Measurements from ENCODE around the gene HSPA13.
"Not testable (repeated sequence)": the region's sequence is repeated elsewhere in the genome, so short reads cannot be mapped to it uniquely, and the experiment has no call there.

HSPA13 gene, protein sequence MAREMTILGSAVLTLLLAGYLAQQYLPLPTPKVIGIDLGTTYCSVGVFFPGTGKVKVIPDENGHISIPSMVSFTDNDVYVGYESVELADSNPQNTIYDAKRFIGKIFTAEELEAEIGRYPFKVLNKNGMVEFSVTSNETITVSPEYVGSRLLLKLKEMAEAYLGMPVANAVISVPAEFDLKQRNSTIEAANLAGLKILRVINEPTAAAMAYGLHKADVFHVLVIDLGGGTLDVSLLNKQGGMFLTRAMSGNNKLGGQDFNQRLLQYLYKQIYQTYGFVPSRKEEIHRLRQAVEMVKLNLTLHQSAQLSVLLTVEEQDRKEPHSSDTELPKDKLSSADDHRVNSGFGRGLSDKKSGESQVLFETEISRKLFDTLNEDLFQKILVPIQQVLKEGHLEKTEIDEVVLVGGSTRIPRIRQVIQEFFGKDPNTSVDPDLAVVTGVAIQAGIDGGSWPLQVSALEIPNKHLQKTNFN

DNA sequence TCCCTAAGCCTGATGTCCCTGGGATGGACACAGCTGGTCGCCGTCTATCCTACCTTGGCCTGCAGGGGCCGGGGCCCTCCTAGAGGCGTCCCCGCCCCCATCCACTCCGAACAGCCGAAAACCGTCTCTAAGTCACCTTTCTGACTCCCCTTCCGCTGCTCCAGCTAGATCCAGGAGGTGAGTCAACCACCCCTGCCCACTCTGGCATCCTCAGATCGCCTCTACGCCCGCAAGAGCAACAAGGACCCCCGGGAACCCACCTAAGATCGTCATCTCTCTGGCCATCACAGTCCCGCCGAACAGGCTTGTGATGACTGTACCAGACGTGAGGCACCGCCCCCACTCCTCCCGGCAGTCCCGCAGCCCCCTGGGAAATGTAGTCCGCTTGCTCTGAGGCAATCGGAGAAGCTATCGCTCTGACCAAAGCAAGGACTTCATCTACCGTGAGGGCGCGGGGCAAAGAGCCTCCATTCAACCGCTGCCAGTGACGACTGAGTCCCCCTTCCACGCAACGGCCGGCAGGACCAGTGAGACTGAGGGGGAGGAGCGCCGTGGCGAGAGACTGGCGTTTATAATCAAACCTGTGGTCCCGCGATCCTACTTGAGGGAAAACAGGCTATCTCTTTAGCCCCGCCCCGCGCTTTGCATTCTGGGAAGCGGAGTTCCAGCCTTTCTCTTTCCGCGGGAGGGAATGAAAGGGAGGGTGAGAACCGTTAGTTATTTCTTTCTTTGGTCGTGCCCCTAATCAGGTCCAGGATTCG lies at the start of gene HSPA13:
HSPA13 (minus strand) TSS at position 312 of the 761 bp plus-strand sequence; CDS start at position 285, 27 bp downstream.
- peak; percentile 99 for DNase-seq

DNA sequence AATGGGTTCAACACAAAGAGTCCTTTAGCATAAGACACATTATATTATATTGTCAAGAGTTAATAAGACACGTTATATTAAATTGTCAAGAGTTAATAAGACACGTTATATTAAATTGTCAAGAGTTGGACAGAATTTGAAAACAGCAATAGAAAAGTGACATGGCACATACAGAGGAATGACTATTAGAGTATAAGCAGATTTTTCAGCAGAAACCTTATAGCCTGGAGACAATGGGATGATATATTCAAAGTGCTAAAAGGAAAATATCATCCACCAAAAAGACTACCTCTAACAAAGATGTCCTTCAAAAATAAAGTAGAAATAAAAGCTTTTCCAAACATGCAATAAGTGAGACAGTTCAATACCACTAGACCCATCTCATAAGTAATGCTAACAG lies 36.0 kb upstream of the HSPA13 start:
- no peak for DNase-seq

DNA sequence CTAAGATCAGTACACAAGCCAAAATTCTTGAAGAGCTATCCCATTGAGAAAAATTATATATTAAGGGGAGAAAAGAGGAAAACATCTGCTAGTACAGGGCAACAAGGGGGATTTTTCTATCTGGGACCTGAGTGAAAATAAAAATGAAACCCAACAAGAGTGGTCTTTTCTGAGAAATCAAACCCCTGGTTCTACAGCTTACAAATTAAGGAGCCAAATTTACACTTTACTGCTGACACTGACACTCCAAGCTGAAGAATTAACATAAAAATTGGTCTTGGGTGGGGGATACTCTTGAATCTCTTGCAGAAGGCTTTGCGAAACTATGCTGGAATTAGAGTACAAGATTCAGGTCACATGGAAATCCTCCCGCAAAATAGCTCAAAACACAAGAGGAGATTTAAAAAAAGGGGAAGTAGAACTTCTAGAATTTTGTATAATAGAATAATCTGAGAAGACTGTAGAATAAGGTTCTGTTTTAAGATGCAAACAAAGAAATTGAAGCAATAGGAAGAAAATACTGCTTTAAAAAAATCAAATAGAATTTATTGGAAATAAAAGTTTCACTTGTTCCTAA lies 32.1 kb upstream of the HSPA13 start:
- DNase-seq: no peak

DNA sequence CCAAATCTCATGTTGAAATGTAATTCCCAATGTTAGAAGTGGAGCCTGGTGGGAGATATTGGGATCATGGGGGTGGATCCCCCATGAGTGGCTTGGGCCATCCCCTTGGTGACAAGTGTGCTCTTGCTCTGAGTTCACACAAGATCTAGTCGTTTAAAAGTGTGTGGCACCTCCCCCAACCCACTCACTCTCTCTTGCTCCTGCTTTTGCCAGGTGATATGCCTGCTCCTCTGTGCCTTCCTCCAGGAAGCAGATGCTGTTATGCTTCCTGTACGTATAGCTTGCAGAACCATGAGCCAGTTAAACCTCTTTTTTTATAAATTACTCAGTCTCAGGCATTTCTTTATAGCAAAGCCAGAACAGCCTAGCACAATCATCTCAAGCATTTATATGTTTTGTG lies 23.0 kb upstream of the HSPA13 start:
- DNase-seq: no peak

DNA sequence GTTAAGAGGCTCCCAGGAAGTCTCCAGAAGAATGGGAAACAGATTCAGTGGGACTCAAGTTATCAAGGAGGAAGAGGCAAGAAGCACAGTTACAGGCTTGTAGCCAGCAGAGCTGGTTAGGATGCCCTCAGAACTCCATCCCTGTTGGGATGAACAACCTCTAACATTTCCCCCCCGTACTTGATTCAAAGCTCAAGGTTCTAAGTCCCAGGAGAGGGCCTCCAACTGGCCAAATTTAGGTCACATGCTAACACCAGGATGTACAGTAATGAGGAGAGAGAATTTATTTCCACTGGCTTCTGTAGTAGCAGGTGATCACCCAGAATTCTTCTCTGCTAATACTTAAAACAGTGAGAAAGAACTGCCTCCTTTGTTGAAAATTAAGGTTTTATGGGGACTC lies 22.3 kb upstream of the HSPA13 start:
- no peak for DNase-seq

DNA sequence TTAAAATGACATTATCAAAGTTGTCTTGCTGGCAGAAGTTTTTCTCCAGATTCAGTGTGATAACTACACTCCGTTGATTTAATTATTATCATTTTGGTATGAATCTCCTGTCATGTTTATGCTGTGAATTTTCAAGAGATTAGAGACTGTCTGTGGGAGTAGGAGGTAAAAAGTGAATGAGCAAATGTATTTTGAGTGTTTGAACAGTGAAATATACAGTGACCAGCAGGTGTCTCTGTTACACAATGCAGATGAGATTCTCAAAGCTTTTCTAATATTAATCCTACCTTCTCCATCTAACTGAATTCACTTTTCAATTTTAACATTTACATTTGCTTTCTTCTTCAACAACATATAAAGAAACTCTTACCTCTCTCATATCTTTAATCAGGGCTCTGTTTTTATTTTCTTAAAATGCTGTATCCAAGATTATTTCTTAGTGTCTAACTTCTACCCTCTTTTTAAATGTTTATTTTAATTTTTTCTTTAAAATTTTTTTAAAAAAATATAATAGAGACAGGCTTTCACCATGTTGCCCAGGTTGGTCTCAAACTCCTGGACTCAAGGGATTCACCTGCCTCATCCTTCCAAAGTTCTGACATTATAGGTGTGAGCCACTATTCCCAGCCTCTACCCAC lies 20.9 kb upstream of the HSPA13 start:
- no peak for DNase-seq

DNA sequence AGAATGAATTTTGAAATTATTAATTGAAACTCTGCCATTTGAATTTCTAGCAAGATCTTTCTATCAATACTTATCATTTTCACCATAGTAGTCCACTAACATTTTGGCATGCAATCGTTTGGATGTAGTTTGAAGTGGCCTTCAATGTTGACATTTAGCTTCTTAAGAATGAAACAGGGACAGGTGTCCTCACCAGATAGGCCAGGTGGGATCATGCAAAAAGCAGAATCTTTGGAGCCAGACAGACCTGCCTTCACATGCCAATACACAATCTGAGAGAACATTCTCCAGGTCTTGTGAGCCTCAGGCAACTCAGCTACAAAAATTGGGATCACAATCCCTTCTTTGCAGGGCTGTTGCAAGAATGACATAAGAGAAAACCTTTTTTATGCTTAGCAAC lies 18.3 kb upstream of the HSPA13 start:
- DNase-seq: no peak

DNA sequence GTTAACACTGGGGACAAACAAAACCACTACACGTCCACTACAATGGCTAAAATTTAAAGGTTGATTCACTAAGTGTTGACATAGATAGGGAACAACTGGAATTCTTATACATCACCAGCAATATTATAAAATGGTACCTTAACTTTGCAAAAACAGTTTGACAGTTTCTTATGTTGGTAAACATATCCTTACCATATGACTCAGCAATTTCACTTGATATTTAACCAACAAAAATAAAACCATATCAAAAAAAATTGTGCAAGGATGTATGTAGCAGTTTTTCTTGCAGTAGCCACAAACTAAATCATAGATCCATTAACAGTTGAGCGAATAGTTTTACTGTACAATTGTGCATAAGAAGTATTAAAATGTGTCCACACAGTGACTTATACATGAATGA lies 5.3 kb upstream of the HSPA13 start:
- no peak for DNase-seq

DNA sequence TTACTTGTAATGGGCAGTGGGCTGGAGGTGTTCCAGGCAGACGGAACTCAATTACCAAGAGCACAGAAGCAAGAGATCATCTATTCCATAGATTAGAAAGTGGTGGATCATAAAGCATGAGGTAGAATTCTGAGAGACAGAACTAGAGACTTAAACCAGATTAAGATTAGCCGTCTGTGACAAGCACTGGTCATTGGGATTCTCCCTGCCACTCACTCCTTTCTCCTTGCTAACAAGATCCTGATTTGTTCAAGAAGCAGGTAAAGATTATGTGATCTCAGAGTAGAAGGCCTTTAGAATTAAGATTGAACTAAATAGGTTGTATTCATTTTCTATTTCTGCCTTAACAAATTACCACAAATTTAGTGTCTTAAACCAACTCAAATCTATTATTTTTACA lies 1.5 kb upstream of the HSPA13 start:
- no peak for DNase-seq

DNA sequence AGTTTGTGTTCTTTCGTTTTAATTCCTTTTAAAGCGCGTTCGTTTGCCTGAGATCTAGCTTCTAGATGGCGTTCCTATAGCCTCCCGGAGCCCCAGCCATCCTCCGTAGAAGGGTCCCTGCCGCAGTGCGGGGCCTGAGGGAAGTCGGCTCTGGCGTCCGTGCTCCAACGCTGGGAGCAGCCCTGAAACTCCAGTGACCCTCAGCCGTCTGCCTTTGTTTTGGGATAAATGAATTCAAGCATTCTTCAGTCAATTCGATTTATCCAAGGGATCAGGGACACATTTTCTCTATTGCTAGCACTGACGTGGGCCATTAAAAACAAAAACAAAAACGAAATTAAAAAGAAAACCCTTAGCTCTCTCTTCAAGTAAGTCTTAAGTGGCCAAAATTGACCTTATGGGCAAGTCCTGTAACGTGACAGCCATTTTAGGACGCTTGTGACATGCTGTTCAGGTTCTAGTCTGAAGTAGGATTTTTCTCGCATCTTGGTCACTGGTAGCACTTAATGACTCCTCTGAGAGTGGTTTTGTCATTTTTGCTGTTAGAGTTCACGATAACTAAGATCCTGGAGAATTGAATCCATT lies 742 bp upstream of the HSPA13 start:
- no peak for DNase-seq

DNA sequence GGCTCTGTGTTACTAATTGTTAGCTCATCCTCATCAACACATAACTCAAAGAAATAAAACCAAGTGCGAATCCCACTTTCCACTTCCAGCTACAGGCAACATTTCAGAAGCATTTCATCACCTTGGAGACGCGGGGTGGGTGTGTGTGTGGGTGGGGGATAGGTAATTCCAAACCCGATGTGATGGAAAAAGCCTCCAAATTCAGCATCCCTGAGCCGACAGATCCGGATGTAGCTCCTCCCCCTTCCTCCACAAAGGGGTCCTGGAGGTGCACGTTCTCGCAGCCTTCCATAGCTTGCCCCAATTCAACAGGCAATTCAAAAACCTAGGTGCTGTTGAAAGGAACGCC lies 486 bp downstream of the HSPA13 start:
- DNase-seq: no peak

DNA sequence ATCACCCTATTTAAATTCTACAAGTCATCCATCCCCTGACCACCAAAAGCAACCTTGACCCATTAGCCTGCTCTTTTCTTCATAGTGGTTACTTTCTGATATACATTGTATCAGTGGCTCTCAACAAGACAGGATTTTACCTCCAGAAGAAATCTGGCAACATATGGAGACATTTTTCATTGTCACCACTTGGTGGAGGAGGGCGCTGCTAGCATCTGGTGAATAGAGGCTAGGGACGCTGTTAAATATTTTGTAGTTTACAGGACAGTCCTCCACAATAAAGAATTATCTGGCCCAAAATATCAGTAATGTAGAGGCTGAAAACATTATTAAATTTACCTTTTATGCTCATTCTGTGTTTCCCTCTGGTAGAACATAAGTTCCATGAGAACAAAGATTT lies 6.1 kb downstream of the HSPA13 start:
- DNase-seq: no peak

DNA sequence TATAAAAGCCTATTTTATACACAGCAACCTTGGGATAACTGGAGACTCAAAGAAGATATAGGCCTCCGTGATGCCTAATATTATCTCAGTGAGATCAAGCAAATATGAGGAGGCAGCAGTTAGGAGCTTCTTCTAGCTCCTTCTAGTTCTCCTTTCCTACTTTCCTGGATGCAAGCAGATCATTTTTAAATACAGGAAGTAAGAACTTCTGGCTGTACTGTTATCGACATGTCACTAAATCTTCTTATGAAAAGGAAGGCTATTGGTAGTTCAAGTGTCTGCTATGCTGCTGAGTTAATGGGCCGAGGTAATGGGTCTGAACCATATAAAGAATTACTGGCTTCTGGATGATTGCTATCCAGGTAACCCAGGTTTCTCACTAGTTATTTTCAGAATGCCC lies 15.9 kb downstream of the HSPA13 start:
- DNase-seq: no peak

DNA sequence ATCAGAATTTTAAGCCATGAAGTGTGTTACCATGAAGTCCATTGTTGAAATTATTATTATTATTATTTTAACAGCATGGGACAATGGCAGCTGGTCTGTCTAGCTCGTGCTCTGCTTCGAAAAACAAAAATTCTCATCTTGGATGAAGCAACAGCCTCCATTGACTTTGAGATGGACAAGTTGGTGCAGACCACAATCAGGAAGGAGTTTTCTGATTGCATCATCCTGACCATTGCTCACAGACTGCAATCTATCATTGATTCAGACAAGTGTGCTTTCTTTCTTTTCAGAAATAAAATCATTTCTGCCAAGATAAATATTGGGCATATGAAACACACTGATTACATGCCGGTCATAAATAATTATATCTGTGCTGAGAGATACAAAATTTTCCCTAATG lies 21.0 kb downstream of the HSPA13 start:
- DNase-seq: no peak

DNA sequence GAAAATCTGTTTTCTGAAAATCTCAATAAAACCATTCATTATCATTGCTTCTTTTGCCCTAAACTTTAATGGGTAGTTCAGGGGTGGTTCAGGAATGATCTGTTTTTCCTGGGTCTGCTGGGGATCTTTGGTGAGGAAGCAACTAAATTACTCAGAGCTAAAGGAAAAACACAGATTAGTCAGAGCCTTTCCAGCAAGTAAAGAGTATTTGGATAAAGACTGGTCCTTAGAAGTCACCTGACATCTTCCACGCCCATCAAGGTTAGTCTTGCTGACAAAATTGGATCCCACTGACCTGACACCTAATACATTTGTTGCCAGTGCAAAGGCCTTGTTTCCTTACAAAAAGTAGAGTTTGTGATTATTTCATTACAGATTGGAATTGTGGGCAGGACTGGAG lies 24.2 kb downstream of the HSPA13 start:
- DNase-seq: no peak

DNA sequence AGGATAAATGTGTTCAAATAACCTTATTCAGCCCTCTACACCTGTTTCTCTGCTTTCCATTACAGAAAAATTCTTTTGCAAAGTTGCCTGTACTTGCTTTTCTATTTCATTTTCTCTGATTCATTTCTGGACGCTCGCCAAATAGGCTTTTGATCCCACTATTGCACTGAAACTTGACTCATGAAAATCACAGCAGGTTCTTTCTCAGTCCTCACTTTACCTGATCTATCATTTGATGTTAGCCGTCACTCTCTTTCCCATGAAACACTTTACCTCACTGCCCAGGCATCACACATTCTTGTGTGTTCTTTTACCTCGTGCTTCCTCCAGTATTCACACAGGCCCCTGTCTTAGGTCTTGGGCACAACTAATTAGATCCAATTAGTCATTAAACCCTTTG lies 26.2 kb downstream of the HSPA13 start:
- DNase-seq: no peak

DNA sequence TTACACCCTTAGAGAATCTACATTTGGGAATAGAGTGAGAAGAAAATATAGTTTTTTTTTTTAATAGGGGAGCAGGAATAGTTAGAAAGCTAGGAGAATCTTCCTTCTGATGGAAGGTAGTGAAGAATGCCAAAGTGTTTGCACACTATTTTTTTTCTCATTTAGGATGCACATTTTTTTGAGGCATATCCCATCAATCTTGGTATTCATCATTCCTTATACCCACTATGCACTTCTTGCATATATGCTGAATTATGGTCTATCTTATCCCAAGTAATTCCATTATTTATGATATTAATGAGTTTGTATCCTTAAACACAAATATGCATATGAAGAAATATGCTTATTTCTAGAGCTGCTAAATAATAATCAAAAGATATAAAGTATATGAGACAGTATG lies 28.4 kb downstream of the HSPA13 start:
- no peak for DNase-seq

DNA sequence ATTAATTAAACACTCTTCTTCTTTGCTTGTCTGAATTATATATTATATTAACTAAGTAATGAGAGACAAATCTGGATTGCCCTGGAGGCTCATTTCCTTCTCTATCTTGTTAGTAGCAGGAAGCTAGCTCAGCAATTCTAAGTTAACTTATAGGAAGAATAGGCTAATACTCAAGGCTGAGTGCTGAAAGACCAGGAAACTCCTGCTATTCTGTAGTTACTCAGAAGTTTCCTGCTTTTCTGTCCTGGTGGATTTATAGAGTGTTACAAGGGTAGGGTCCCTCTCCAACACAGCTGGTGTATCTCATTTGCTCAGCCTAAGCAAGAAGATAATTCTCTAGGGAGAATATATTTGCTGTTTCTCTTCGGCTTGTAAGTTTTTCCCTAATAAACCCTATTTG lies 29.2 kb downstream of the HSPA13 start:
- DNase-seq: no peak

DNA sequence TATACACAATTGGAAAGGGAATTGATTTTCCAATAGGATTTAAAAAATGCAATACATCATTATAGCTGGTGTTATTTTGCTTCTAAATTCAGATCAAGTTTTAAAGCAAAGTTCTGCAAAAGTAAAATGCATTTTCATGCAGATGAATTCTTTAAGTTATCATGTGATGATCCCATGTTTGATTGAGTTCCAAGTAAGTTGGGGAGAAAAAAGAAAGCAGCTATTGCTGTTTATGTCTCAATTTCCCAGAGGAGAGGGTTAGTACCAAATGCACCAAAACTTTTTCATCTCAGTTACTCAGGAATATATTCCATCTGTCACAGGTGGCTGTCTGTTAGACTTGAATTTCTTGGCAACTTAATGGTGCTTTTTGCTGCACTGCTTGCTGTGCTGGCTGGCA lies 29.7 kb downstream of the HSPA13 start:
- no peak for DNase-seq

DNA sequence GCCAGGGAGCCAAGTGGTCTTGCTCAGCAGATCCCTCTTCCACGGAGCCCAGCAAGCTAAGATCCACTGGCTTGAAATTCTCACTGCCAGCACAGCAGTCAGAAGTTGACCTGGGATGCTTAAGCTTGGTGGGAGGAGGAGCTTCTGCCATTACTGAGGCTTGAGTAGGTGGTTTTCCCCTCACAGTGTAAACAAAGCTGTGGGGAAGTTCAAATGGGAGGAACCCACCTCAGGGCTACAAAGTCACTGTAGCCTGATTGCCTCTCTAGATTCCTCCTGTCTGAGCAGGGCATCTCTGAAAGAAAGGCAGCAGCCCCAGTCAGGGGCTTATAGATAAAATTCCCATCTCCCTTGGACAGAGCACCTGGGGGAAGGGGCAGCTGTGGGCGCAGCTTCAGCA lies 55.6 kb downstream of the HSPA13 start:
- not testable (repeated sequence) for DNase-seq

DNA sequence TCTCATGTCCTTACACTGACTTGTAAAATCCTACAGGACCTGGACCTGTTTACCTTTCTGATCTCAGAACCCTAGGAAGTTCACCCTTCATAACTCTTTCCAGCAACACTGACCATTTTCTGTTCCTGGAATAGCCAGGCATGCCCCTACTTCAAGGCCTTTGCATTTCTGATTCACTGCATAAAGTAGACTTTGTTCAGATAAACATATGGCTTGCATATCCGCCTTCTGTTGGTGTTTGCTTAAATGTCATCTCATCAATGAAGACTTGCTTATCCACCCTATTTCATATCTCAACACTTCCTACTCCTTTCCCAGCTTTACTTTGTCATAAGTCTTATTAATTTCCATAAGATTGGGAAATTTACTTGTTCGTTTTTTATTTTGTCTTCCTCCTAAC lies 57.4 kb downstream of the HSPA13 start:
- DNase-seq: no peak

Data from NCI-H1092 (cell line).